HuH-7 (cell line): ENCODE results near the gene PPEF2.

Source experiments
- DNase-seq: peaks from one replicate; pipeline ENCODE4 v3.0.0; 2011; ENCODE audit warnings: low spot score

Gene PPEF2

DNA sequence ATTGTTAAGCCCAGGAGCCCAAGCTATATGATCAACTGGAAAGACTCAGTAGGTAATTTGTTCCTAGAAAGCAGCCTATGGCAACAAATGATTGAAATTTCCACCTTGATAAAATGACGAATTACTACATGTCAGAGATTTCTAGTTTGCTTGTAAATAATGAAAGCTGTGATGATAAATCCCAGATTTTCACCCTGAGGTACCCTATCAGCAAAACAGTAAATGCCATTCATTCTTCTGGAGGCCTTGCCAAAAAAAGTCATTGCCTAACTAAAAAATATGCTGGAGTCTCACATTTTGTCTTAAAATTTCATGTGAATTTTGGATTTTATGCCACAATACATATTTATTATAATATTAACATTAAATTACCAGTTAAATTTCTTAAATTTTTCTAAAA is 71.3 kb downstream of the PPEF2 start:
- no peak for DNase-seq

DNA sequence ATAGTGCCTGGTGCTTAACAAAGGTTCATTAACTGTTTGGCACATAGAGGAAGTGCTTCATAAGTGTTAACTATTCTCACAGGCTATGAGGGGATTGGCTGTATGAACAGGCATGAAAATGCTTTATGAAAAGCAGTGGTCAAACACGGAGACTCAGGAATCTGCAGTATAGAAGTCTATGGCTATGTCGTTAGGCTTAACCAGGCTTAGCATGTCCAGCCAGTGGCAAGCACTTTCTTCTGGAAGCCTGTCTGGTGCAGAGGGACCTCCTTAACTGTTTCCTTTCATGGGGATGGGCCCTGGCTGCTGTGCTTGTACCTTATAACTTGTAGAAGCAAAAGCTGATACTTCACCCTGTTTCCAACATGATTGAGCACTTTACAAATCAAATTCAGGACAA is 78.4 kb downstream of the PPEF2 start:
- DNase-seq, result no peak

DNA sequence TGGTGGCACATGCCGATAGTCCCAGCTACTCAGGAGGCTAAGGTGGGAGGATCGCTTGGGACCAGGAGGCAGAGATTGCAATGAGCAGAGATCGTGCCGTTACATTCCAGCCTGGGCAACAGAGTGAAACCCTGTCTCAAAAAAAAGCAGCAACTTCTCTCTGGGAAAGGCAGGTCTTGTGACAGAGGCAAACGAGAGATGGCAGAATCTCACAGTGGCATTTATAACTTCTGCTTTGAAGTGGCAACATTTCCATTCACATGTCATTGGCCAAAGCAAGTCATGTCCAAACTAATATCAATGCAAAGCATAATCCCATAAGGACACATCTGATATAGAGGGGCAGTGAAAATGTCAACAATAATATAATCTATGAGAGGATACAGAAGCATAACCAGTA is 79.8 kb downstream of the PPEF2 start:
- no peak for DNase-seq

DNA sequence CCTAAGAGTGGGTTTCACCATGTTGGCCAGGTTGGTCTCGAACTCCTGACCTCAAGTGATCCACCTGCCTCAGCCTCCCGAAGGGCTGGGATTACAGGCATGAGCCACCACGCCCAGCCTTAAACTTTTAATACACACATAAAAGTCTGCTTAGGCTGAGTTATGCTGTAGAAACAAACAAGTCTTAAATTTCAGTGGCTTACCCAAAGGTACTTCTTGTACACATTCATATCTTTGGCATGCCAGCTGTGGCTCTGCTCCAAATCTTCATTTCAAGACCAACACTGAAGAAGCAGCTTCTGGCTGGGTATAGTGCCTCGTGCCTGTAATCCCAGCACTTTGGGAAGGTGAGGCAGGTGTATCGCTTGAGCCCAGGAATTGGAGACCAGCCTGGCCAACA is 80.3 kb downstream of the PPEF2 start:
- no peak for DNase-seq

DNA sequence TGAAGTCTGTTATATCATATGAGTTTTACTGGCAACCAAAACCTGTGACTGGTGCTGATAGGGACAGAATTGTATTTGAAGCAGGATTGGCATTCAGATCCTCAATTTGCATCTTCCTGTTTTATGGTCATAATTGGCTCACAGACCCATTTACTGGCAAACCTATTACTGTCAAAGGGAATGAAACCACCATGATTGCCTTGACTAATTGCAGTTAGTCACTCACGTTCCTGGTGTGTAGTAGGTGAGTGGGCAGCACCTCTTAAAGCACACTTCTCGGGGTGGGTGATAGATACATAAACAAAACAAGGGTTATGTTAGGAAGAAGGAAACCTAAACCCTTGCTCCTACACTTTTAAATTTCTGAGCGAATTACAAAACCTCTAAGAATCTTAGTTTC is 81.0 kb downstream of the PPEF2 start:
- no peak for DNase-seq

DNA sequence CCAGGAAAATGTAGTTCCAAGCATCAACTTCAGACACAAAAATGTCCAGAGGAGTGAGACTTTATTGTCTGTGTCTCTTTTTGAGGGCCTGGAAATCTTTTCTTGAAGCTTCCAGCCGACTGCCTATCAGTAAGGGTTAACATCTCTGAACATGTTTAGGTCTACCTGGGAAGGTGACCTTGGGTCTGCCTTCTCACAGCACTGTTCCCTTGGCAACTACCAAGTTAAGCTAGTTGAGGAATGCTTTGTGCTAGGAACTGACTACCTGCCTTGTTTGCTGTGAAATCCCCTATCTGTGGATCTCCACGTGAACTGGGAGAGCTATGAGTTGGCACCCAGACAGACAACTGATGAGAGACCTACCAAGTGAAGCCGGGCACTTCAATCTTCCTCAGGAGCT is 81.6 kb downstream of the PPEF2 start:
- no peak for DNase-seq

DNA sequence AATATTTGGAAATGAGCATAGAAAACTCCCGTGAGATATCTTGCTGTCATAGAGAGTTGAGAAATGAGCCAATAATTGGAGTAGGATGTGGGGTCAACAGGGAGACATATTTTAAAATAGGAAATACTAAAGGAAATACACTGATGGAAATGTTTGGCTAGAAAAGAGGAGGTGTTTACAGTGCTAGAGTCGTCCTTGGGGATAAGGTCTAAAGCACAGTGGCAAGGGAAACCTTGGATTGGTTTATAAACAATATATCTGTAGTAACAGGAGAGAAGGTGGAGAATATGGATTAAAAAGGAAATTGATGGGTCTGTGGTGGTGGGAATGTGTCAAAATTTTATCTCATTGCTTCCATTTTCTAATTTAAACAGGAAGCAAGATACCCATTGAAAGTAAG is 82.1 kb downstream of the PPEF2 start:
- no peak for DNase-seq

GRCh38 chr4:75819121-75819520 is 83.1 kb downstream of the PPEF2 start:
- DNase-seq, result no peak

DNA sequence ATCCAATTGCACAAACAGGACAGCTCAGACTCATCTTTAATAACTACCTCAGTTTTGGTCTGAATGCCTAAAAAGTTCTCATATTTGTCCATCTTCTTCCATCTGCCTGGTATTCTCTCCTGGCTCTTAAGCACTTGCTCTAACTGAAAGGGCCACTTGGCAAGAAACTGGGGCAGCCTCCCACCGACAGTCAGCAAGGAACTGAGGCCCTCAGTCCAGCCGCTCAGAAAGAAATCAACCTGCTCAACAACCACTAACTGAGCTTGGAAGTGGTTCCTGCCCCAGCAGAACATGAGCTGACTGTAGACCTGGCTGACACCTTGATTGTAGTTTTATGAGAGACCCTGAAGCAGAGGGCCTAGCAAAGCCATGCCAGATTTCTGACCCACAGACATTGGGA is 84.4 kb downstream of the PPEF2 start:
- DNase-seq, result no peak
